K562 (cell line): Measurements from ENCODE around the gene ZBTB14. TPM values are rescaled to one million over a fixed set of nuclear protein-coding genes. Genes with fewer than 3 reads are reported as not detected.

Experiments
- ARID3B ChIP-seq: fragments of 250-450 bp; sonication (Bioruptor Pico); IDR thresholded peaks from 2 replicates; pipeline ENCODE4 v1.4.0; 2020; ENCODE audit warnings: borderline replicate concordance
- ATF1 ChIP-seq, 2 experiments: fragments of 450-650 bp in 1 of 2; IDR thresholded peaks; 2 replicates each; pipeline ENCODE4 v1.6.1; 2016; ENCODE audit warnings: missing compliant biosample characterization in 1 of 2, missing genetic modification characterization in 1 of 2
- CEBPG ChIP-seq, 3 experiments: fragments of 200-800 bp in 1 of 3; sonication (Bioruptor generic) in 1 of 3; sonication (generic) in 1 of 3; formaldehyde crosslinking in 1 of 3; IDR thresholded peaks in 2 of 3; conservative IDR thresholded peaks in 1 of 3; 2 replicates each; pipeline versions ENCODE4 v1.6.1 to v1.8.0; 2016 to 2022; ENCODE audit warnings: missing compliant biosample characterization in 2 of 3, missing genetic modification characterization in 2 of 3, mild to moderate bottlenecking in 1 of 3, missing genetic modification reagents in 1 of 3
- EZH2 ChIP-seq: IDR thresholded peaks from 2 replicates; pipeline ENCODE4 v1.6.1; 2012; ENCODE audit warnings: low read depth, mild to moderate bottlenecking, inconsistent platforms, low read length, borderline replicate concordance
- GATAD2A ChIP-seq: fragments of 450-650 bp; IDR thresholded peaks from 2 replicates; pipeline ENCODE4 v1.6.1; 2017
- KDM5B ChIP-seq: fragments of 200-600 bp; sonication (generic); IDR thresholded peaks from 2 replicates; pipeline ENCODE4 v1.6.1; 2012; ENCODE audit warnings: low read depth, mild to moderate bottlenecking, moderate library complexity, low read length, control low read depth, inconsistent platforms; ENCODE audit not compliant: insufficient replicate concordance
- TFAP4 ChIP-seq: sonication (generic); formaldehyde crosslinking; IDR thresholded peaks from 2 replicates; pipeline ENCODE4 v1.8.0; 2022; ENCODE audit warnings: missing genetic modification reagents, mild to moderate bottlenecking, moderate library complexity, borderline replicate concordance
- ZC3H4 ChIP-seq: sonication (generic); formaldehyde crosslinking; IDR thresholded peaks from 2 replicates; pipeline ENCODE4 v1.9.0; 2021; ENCODE audit warnings: missing genetic modification reagents, borderline replicate concordance
- ZNF282 ChIP-seq: sonication (generic); formaldehyde crosslinking; IDR thresholded peaks from 2 replicates; pipeline ENCODE4 v1.8.1; 2023; ENCODE audit warnings: missing genetic modification reagents
- ZNF431 ChIP-seq: sonication (generic); formaldehyde crosslinking; IDR thresholded peaks from 2 replicates; pipeline ENCODE4 v1.8.0; 2022; ENCODE audit warnings: mild to moderate bottlenecking, missing genetic modification reagents
- ZNF507 ChIP-seq: conservative IDR thresholded peaks from 2 replicates; pipeline ENCODE4 v1.6.1; 2017; ENCODE audit warnings: missing genetic modification characterization, missing compliant biosample characterization
- ZNF57 ChIP-seq: fragments of 450-650 bp; formaldehyde crosslinking; IDR thresholded peaks from 2 replicates; pipeline ENCODE4 v1.4.0; 2020; ENCODE audit warnings: mild to moderate bottlenecking, moderate library complexity
- ZNF780A ChIP-seq: fragments of 250-450 bp; sonication (Bioruptor Pico); IDR thresholded peaks from 2 replicates; pipeline ENCODE4 v1.5.0; 2021; ENCODE audit warnings: mild to moderate bottlenecking
- polyA plus RNA-seq, 8 experiments: library from polyadenylated mRNA; depleted of rRNA in 4 of 8; stranded (reverse) in 5 of 8; unstranded in 3 of 8; fragments of >200 nt; fragmentation: Nextera tagmentation in 2 of 8; fragmentation: Illumina TruSeq in 1 of 8; extraction: Ambion mirVana in 2 of 8; extraction: Trizol in 1 of 8; gene quantifications; 2 replicates each; pipeline versions ENCODE4 v1.2.1 to v1.2.3, GENCODE V29; 2011 to 2014; ENCODE audit warnings: inconsistent platforms in 1 of 8, missing spikeins in 1 of 8
- total RNA-seq, 7 experiments: library from RNA; depleted of rRNA in 6 of 7; stranded (reverse); fragments of >200 nt in 6 of 7; fragmentation: Illumina TruSeq in 2 of 7; extraction: Trizol in 2 of 7; gene quantifications; 2 replicates each; pipeline versions ENCODE4 v1.2.1 to v1.2.3, GENCODE V29; 2011 to 2021; ENCODE audit warnings: low replicate concordance in 1 of 7
- TF ChIP-seq, protein P1 (sequence below): fragments of 250-450 bp; sonication (Bioruptor Pico); IDR thresholded peaks from 2 replicates; pipeline ENCODE4 v1.4.0; 2020
- TF ChIP-seq, protein P2 (sequence below): fragments of 250-450 bp; sonication (Bioruptor Pico); IDR thresholded peaks from 2 replicates; pipeline ENCODE4 v1.8.0; 2021; ENCODE audit warnings: moderate library complexity, mild to moderate bottlenecking, inconsistent platforms

The ZBTB14 gene
- total and polyA plus RNA-seq, 9 of the 15 experiments (the other 6 are each of a cell fraction or from before 2014, with no cell fraction given), result 2.8 to 12.6 (median 9.0) TPM

GRCh38 chr18:5294457-5295230 lies 882 bp downstream of the ZBTB14 start (continued):
- TF ChIP-seq CEBPG (CRISPR knock-in tag; IDR thresholded peaks at IDR 0.05) (no peak), CEBPG (tag; conservative IDR thresholded peaks at IDR 0.05 in 1 of 2, IDR thresholded peaks at IDR 0.05 in 1 of 2) (no peak), KDM5B (no peak), ZC3H4 (no peak), ZNF780A (CRISPR knock-in tag) (no peak), ZNF57 (CRISPR knock-in tag) (0 out of 2 replicates have a peak, but pooled peaks have one; percentile 2), ZNF431 (CRISPR knock-in tag) (no peak), ZNF282 (no peak), ARID3B (CRISPR knock-in tag) (0 out of 2 replicates have a peak, but pooled peaks have one; percentile 62), ZNF507 (no peak), TFAP4 (CRISPR knock-in tag) (peak; percentile 75; the same call in 1 of the 2 replicates), ATF1 (CRISPR knock-in tag; IDR thresholded peaks at IDR 0.05) (no peak), ATF1 (tag; IDR thresholded peaks at IDR 0.05) (no peak), EZH2 (no peak), GATAD2A (no peak)
- TF ChIP-seq, protein P1, sequence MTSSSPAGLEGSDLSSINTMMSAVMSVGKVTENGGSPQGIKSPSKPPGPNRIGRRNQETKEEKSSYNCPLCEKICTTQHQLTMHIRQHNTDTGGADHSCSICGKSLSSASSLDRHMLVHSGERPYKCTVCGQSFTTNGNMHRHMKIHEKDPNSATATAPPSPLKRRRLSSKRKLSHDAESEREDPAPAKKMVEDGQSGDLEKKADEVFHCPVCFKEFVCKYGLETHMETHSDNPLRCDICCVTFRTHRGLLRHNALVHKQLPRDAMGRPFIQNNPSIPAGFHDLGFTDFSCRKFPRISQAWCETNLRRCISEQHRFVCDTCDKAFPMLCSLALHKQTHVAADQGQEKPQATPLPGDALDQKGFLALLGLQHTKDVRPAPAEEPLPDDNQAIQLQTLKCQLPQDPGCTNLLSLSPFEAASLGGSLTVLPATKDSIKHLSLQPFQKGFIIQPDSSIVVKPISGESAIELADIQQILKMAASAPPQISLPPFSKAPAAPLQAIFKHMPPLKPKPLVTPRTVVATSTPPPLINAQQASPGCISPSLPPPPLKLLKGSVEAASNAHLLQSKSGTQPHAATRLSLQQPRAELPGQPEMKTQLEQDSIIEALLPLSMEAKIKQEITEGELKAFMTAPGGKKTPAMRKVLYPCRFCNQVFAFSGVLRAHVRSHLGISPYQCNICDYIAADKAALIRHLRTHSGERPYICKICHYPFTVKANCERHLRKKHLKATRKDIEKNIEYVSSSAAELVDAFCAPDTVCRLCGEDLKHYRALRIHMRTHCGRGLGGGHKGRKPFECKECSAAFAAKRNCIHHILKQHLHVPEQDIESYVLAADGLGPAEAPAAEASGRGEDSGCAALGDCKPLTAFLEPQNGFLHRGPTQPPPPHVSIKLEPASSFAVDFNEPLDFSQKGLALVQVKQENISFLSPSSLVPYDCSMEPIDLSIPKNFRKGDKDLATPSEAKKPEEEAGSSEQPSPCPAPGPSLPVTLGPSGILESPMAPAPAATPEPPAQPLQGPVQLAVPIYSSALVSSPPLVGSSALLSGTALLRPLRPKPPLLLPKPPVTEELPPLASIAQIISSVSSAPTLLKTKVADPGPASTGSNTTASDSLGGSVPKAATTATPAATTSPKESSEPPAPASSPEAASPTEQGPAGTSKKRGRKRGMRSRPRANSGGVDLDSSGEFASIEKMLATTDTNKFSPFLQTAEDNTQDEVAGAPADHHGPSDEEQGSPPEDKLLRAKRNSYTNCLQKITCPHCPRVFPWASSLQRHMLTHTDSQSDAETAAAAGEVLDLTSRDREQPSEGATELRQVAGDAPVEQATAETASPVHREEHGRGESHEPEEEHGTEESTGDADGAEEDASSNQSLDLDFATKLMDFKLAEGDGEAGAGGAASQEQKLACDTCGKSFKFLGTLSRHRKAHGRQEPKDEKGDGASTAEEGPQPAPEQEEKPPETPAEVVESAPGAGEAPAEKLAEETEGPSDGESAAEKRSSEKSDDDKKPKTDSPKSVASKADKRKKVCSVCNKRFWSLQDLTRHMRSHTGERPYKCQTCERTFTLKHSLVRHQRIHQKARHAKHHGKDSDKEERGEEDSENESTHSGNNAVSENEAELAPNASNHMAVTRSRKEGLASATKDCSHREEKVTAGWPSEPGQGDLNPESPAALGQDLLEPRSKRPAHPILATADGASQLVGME (CRISPR knock-in tag), result 0 out of 2 replicates have a peak, but pooled peaks have one; percentile 71
- TF ChIP-seq, protein P2, sequence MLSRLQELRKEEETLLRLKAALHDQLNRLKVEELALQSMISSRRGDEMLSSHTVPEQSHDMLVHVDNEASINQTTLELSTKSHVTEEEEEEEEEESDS, result no peak
